HG03196 (cell line): Measurements from ENCODE around the gene SKIDA1.
"Not testable (repeated sequence)": the region's sequence is repeated elsewhere in the genome, so short reads cannot be mapped to it uniquely, and the experiment has no call there.

Experiments used
- ATAC-seq: cut with Tn5 transposase; IDR thresholded peaks from one replicate; pipeline ENCODE4 v1.9.1; 2021; ENCODE audit not compliant: unreplicated experiment

The SKIDA1 gene

GRCh38 chr10:21525367-21526187, at the start of gene SKIDA1:
SKIDA1 (minus strand) TSS chr10:21525682; CDS start chr10:21517822, 7,860 bp downstream.
- peak; percentile 50 for ATAC-seq

GRCh38 chr10:21574514-21574913, 49.0 kb upstream of the SKIDA1 start:
- ATAC-seq: not testable (repeated sequence)

- ATAC-seq: no peak
These were observed 47.1 kb upstream of the SKIDA1 start for GRCh38 chr10:21572578-21572977.

GRCh38 chr10:21570761-21571521, 45.5 kb upstream of the SKIDA1 start:
- no peak for ATAC-seq

DNA sequence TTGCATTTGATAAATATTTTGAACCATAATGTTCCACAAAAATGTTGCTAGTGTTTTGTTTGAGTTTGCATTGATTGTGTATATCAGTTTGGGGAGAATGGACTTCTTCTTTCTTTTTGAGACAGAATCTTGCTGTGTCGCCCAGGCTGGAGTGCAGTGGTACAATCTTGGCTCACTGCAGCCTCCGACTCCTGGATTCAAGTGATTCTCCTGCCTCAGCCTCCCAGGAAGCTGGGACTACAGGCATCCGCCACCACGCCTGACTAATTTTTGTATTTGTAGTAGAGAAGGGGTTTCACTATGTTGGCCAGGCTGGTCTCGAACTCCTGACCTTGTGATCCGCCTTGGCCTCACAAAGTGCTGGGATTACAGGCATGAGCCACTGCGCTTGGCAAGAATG, 33.5 kb upstream of the SKIDA1 start:
- ATAC-seq: not testable (repeated sequence)

GRCh38 chr10:21556527-21556926, 31.0 kb upstream of the SKIDA1 start:
- ATAC-seq: no peak

DNA sequence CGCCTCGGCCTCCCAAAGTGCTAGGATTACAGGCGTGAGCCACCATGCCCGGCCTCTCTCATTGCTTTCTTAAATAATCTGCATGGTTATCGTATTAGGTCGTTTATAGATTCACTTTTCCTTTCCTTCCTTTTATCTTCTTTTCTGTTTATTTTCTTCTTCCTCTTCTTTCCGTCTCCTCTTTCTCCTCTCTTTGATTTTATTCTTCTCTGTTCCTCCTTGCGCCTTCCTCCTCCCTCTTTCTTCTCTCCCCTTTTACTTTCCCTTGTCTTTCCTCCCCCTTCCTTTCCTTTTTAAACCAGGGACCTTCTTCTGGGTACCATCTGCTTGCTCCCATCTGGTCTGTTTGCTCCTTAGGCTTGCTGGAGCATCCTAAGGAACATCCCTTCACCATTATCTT, 27.2 kb upstream of the SKIDA1 start:
- ATAC-seq: no peak

DNA sequence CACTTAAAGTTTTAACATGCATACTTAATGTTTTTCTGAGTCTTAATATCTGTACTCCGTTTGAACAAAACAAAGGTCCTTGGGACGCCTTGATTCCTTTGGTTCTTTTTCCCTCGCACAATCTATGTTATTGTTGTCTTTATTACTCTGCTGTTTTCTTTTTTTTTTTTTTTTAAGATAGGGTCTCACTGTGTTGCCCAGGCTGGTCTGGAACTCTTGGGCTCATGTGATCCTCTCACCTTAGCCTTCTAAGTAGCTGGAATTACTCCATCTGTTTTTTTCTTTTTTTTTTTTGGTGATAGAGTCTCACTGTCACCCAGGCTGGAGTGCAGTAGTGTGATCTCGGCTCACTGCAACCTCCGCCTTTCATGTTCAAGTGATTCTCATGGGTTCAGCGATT, 21.8 kb upstream of the SKIDA1 start:
- no peak for ATAC-seq

GRCh38 chr10:21540701-21541100, 15.2 kb upstream of the SKIDA1 start:
- ATAC-seq: not testable (repeated sequence)

GRCh38 chr10:21536874-21537273, 11.4 kb upstream of the SKIDA1 start:
- ATAC-seq: no peak

- ATAC-seq: not testable (repeated sequence)
These were observed 10.5 kb upstream of the SKIDA1 start for GRCh38 chr10:21535976-21536375.

GRCh38 chr10:21535494-21535965, 10.0 kb upstream of the SKIDA1 start:
- no peak for ATAC-seq

DNA sequence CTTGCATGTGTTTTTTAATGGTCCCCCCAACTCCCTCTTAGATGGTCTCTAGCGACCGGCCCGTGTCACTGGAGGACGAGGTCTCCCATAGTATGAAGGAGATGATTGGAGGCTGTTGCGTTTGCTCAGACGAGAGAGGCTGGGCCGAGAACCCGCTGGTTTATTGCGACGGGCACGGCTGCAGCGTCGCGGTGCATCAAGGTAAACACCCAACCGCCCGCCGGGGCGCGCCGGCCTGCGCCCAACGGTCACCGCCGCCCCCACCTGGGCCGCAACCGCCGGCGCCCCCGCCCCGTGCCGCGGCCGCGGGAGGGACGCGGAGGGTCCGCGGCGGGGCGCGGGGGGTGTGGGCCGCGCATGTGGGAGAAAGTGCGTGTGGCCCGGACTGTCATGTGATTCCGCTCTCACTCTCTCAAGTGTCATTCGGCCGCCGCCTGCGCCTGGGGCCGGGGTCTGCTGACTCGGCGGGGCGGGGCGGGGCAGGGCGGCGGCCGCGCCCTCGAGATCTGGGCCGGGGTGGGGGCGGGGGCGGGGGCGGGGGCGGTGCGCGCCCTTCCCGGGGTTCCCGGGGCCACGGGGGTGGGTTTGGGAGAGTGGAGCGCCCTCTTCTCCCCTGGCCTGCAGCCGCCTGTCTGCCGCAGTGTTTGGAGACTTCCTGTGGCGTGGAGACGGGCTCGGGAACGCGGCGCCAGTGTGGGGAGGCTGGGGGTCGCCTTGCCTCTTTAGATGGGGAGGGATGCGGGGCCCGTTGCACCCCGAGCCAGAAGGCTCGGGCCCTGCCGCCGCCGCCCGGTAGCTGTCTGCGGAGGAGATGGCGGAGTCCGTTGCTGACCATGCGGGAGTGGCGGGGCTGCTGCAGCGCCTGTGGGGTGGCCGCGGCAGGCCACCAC, 9.4 kb upstream of the SKIDA1 start:
- no peak for ATAC-seq

GRCh38 chr10:21534280-21534586, 8.8 kb upstream of the SKIDA1 start:
- ATAC-seq: no peak

DNA sequence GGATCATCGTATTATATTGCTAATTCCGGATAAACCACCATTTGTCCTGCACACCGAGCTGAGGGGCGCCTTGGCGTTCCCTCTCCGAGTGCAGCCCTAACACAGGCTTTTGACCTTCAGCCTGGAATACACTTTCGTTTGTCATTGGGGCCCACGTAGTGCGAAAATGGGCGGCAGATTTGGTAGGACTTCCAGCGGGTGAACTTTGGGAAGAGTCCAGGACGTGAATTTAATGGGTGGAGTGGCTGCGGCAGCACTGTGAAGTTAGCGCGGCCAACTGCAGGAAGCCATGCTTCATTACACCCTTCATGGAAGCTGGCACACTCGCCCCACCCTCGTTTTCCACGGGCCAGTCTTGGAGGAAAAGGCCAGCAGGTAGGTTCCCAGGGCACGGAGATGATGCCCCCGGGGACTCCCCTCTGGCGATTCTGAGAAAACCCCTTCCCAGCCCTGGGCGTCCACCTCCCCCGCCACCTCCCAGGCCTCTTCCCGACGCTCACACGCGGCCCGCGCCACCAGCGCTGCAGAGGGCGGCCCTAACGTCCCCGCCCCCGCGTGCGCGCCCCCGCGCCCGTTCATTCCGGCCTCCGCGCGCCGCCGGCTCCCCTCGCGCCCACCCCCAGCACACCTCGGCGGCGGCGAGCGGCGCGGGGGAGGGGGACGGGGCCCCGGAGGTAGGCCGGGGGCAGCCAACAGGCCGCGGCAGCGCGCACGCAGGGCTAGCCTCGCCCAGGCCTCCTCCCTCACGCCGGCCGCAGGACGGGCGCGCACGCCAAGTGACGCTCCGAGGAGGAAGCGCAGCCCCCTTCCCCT, 8.2 kb upstream of the SKIDA1 start, which contains the start of gene MLLT10:
TSS of gene MLLT10 (plus strand) at position 766 of the 813 bp plus-strand sequence. CDS start 413 bp downstream, outside the sequence.
- ATAC-seq: peak; percentile 85

GRCh38 chr10:21532694-21533466, 7.4 kb upstream of the SKIDA1 start:
- no peak for ATAC-seq

GRCh38 chr10:21531164-21531563, 5.7 kb upstream of the SKIDA1 start:
- ATAC-seq: no peak

- no peak for ATAC-seq
These were observed 5.2 kb upstream of the SKIDA1 start for GRCh38 chr10:21530641-21531040.

- ATAC-seq: no peak
These were observed 4.7 kb upstream of the SKIDA1 start for GRCh38 chr10:21530168-21530567.
